Lower lobe of right lung (tissue), 2 donors: ENCODE measurements around the gene SRGAP1. TPM values are rescaled to one million over a fixed set of nuclear protein-coding genes. Genes with fewer than 3 reads are reported as not detected.

Experiments used
- ATAC-seq, 2 donors: fragments of 200-7000 bp; cut with Tn5 transposase; one replicate each; pipeline ENCODE4 v1.9.1; 2020 to 2022; ENCODE audit warnings: mild to moderate bottlenecking in 2 of 2, moderate library complexity in 2 of 2
- DNase-seq: peaks from one replicate; pipeline ENCODE4 v3.0.0-alpha.2; 2020
- H3K27ac ChIP-seq: fragments of 200-600 bp; one replicate; pipeline ENCODE4 v1.8.0; 2022
- H3K27me3 ChIP-seq: fragments of 200-600 bp; one replicate; pipeline ENCODE4 v1.8.0; 2022; ENCODE audit warnings: low read depth
- H3K36me3 ChIP-seq: fragments of 200-600 bp; one replicate; pipeline ENCODE4 v1.8.0; 2022; ENCODE audit warnings: mild to moderate bottlenecking
- H3K4me1 ChIP-seq: fragments of 200-600 bp; one replicate; pipeline ENCODE4 v1.8.0; 2022
- H3K4me3 ChIP-seq: fragments of 200-600 bp; one replicate; pipeline ENCODE4 v1.8.0; 2022; ENCODE audit warnings: mild to moderate bottlenecking
- H3K9me3 ChIP-seq: fragments of 200-600 bp; one replicate; pipeline ENCODE4 v1.8.0; 2022
- intact Hi-C: fragments of 100-400 bp; cut with DNase I; formaldehyde crosslinking; loops from one replicate; pipeline ENCODE4 v1.11.0; 2022
- total RNA-seq: library from RNA; stranded (reverse); fragmentation: NEBNext Ultra II Directional; extraction: Animal tissue kit (Norgen Biotek cat#: 25700); gene quantifications from one replicate; pipeline ENCODE4 v1.2.1, GENCODE V29; 2021
- TF ChIP-seq, protein P1 (sequence below): fragments of 200-600 bp; IDR thresholded peaks from one replicate; pipeline ENCODE4 v1.8.0; 2022; ENCODE audit warnings: antibody characterized with exemption, mild to moderate bottlenecking
- donor health status: DM: no; HTN: yes; CAD: no; lungs with severe emphysema.

The SRGAP1 gene
- total RNA-seq, 1 donor from 2014 or later = 6.7 TPM

GRCh38 chr12:63898764-63899337 is 54.4 kb downstream of the SRGAP1 start:
- Histone ChIP-seq H3K9me3 (no peaks in the 10 kb centered on the region), H3K4me3 (no peak overlapping the region), H3K27ac (no peak overlapping the region), H3K36me3 (no peaks in the 10 kb centered on the region), H3K27me3 (no peaks in the 10 kb centered on the region), H3K4me1 (peaks cover 16% of the 10 kb centered on the region)
- ATAC-seq (no peak), DNase-seq (no peak)
- intact Hi-C loops = no loop called here
- TF ChIP-seq, protein P1, sequence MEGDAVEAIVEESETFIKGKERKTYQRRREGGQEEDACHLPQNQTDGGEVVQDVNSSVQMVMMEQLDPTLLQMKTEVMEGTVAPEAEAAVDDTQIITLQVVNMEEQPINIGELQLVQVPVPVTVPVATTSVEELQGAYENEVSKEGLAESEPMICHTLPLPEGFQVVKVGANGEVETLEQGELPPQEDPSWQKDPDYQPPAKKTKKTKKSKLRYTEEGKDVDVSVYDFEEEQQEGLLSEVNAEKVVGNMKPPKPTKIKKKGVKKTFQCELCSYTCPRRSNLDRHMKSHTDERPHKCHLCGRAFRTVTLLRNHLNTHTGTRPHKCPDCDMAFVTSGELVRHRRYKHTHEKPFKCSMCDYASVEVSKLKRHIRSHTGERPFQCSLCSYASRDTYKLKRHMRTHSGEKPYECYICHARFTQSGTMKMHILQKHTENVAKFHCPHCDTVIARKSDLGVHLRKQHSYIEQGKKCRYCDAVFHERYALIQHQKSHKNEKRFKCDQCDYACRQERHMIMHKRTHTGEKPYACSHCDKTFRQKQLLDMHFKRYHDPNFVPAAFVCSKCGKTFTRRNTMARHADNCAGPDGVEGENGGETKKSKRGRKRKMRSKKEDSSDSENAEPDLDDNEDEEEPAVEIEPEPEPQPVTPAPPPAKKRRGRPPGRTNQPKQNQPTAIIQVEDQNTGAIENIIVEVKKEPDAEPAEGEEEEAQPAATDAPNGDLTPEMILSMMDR = no peak

DNA sequence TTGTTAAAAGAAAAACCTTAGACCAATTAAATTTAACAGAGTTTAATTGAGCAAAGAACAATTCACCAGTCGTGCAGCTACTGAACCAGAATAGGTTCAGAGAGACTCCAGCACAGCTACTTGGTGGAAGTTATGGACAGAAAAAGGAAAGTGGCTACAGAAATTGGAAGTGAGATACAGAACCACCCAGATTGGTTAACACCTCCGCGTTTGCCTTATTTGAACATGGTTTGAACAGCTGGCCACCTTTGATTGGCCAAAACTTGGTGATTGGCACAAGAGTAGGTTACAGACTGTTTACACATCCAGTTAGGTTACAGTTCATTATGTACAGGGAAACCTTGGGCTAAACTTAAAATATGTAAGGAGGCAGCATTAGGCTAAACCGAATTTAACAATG is 54.9 kb downstream of the SRGAP1 start:
- Histone ChIP-seq H3K36me3 (no peaks in the 10 kb centered on the region), H3K4me1 (peaks cover 16% of the 10 kb centered on the region), H3K9me3 (no peaks in the 10 kb centered on the region), H3K27ac (no peak overlapping the region), H3K4me3 (no peak overlapping the region), H3K27me3 (no peaks in the 10 kb centered on the region)
- intact Hi-C loops = no loop called here
- ATAC-seq = no peak
- TF ChIP-seq, protein P1 = no peak
- DNase-seq = no peak

- Histone ChIP-seq H3K4me3 (no peak overlapping the region), H3K36me3 (no peaks in the 10 kb centered on the region), H3K4me1 (peaks cover 16% of the 10 kb centered on the region), H3K9me3 (no peaks in the 10 kb centered on the region), H3K27me3 (no peaks in the 10 kb centered on the region), H3K27ac (no peak overlapping the region)
- TF ChIP-seq, protein P1 = no peak
- intact Hi-C loops = no loop called here
- DNase-seq (no peak), ATAC-seq (no peak)
These were observed 56.7 kb downstream of the SRGAP1 start for GRCh38 chr12:63900922-63901793.

GRCh38 chr12:63904653-63905052 is 60.2 kb downstream of the SRGAP1 start:
- Histone ChIP-seq H3K4me1 (no peaks in the 10 kb centered on the region), H3K27me3 (no peaks in the 10 kb centered on the region), H3K27ac (no peak overlapping the region), H3K36me3 (no peaks in the 10 kb centered on the region), H3K4me3 (no peak overlapping the region), H3K9me3 (no peaks in the 10 kb centered on the region)
- intact Hi-C loops = no loop called here
- ATAC-seq (no peak), DNase-seq (no peak)
- TF ChIP-seq, protein P1 = no peak

DNA sequence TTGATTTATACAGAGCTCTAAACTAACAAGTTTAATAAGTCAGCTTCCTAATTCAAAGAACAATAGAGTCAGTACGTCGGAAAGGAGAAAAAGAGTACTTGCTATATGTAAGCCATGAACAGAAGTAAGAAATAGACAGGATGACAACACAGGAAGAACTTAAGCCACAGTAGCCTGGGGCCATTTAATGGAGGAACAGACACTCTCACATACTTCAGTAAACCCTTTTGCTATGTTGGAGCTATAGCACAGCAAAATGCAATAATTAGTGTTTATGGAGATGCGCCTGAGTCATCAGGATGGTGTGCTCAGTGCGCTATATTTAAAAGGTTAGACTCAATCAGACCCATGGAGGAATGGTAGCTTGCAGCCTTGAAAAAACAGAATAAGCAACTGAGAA is 61.0 kb downstream of the SRGAP1 start:
- ATAC-seq (no peak), DNase-seq (no peak)
- H3K4me1 ChIP-seq = no peaks in the 10 kb centered on the region
- no peaks in the 10 kb centered on the region for H3K9me3 ChIP-seq
- H3K27ac ChIP-seq = no peak overlapping the region
- no peaks in the 10 kb centered on the region for H3K36me3 ChIP-seq
- no peaks in the 10 kb centered on the region for H3K27me3 ChIP-seq
- TF ChIP-seq, protein P1 = no peak
- intact Hi-C loops = no loop called here
- H3K4me3 ChIP-seq = no peak overlapping the region
